Activated CD4-positive, alpha-beta T cell treated with anti-CD3 and anti-CD28 coated beads, Interleukin-2, amount 50 U/mL, for 1 hour (primary cell): Measurements from ENCODE around the gene RPL36A.

Experiments
- DNase-seq: peaks from one replicate; pipeline ENCODE4 v3.0.0-alpha.2; 2020

The RPL36A gene

GRCh38 chrX:101393530-101394305 is 2.9 kb downstream of the RPL36A start:
- no peak for DNase-seq

- DNase-seq, result no peak
Measured at GRCh38 chrX:101394372-101394771, 3.6 kb downstream of the RPL36A start.

GRCh38 chrX:101395789-101396188 is 5.0 kb downstream of the RPL36A start:
- no peak for DNase-seq

- no peak for DNase-seq
Measured at GRCh38 chrX:101397779-101398178, 7.0 kb downstream of the RPL36A start.

GRCh38 chrX:101398694-101399093 is 7.9 kb downstream of the RPL36A start:
- DNase-seq, result no peak

- DNase-seq, result no peak
Measured at GRCh38 chrX:101399825-101400224, 9.0 kb downstream of the RPL36A start.

GRCh38 chrX:101407167-101407747 is 16.4 kb downstream of the RPL36A start:
- no peak for DNase-seq

- DNase-seq, result peak; percentile 79
Measured at GRCh38 chrX:101407748-101408531, 17.1 kb downstream of the RPL36A start, which contains the start of the genes GLA and HNRNPH2. GLA (minus strand) TSS chrX:101407925; CDS start chrX:101407903, 22 bp downstream. HNRNPH2 (plus strand) TSS chrX:101408222; CDS start chrX:101411989, 3,767 bp downstream.

GRCh38 chrX:101408532-101408841 is 17.7 kb downstream of the RPL36A start:
- DNase-seq, result no peak

GRCh38 chrX:101409043-101409442 is 18.2 kb downstream of the RPL36A start:
- DNase-seq, result no peak

- no peak for DNase-seq
Measured at GRCh38 chrX:101410461-101410860, 19.6 kb downstream of the RPL36A start.

- no peak for DNase-seq
Measured at GRCh38 chrX:101411984-101412383, 21.2 kb downstream of the RPL36A start.

- no peak for DNase-seq
Measured at GRCh38 chrX:101415180-101416145, 24.7 kb downstream of the RPL36A start.

- DNase-seq, result no peak
Measured at GRCh38 chrX:101416691-101417090, 25.9 kb downstream of the RPL36A start.

- no peak for DNase-seq
Measured at GRCh38 chrX:101417190-101417589, 26.4 kb downstream of the RPL36A start.

- peak; percentile 7 for DNase-seq
Measured at GRCh38 chrX:101417981-101418841, 27.4 kb downstream of the RPL36A start.

GRCh38 chrX:101419489-101419888 is 28.7 kb downstream of the RPL36A start:
- DNase-seq, result no peak

GRCh38 chrX:101427954-101428353 is 37.1 kb downstream of the RPL36A start:
- no peak for DNase-seq

GRCh38 chrX:101429934-101430333 is 39.1 kb downstream of the RPL36A start:
- no peak for DNase-seq

- DNase-seq, result no peak
Measured at GRCh38 chrX:101430457-101431078, 39.8 kb downstream of the RPL36A start.

- no peak for DNase-seq
Measured at GRCh38 chrX:101442085-101442484, 51.3 kb downstream of the RPL36A start.
